AG10803 (cell line): Measurements from ENCODE around the gene NHS.

Experiments
- DNase-seq: peaks from one replicate; pipeline ENCODE4 v3.0.0; 2010; ENCODE audit warnings: low read depth
- H3K4me3 ChIP-seq: 2 replicates; pipeline ENCODE4 v1.5.1; 2011; ENCODE audit warnings: mild to moderate bottlenecking, low read length, control low read depth
- CTCF ChIP-seq: conservative IDR thresholded peaks from 2 replicates; pipeline ENCODE4 v1.5.1; 2011; ENCODE audit warnings: mild to moderate bottlenecking, low read length, control low read depth, inconsistent platforms

NHS gene

GRCh38 chrX:17414027-17414658 is 39.1 kb downstream of the NHS start:
- no peak for TF ChIP-seq CTCF
- DNase-seq: no peak

GRCh38 chrX:17414839-17415238 is 39.8 kb downstream of the NHS start:
- TF ChIP-seq CTCF: no peak
- DNase-seq: no peak
- no peak overlapping the region for H3K4me3 ChIP-seq

More at GRCh38 chrX:17414027-17414658, 39.1 kb downstream of the NHS start:
- no peak overlapping the region for H3K4me3 ChIP-seq

- DNase-seq: peak; percentile 44
- no peak for TF ChIP-seq CTCF
- no peak overlapping the region for H3K4me3 ChIP-seq
Observed at GRCh38 chrX:17415242-17415810, 40.3 kb downstream of the NHS start.

GRCh38 chrX:17417372-17417771 is 42.4 kb downstream of the NHS start:
- no peak for TF ChIP-seq CTCF
- DNase-seq: no peak
- H3K4me3 ChIP-seq: no peak overlapping the region

GRCh38 chrX:17425136-17425535 is 50.1 kb downstream of the NHS start:
- no peak for TF ChIP-seq CTCF
- no peak overlapping the region for H3K4me3 ChIP-seq
- DNase-seq: peak; percentile 48

- no peak for TF ChIP-seq CTCF
Observed at GRCh38 chrX:17425551-17425950, 50.6 kb downstream of the NHS start.

GRCh38 chrX:17431171-17431570 is 56.2 kb downstream of the NHS start:
- no peak overlapping the region for H3K4me3 ChIP-seq
- DNase-seq: no peak
- no peak for TF ChIP-seq CTCF

More at GRCh38 chrX:17425551-17425950, 50.6 kb downstream of the NHS start:
- no peak for DNase-seq
- H3K4me3 ChIP-seq: no peak overlapping the region
